KMS-11 (cell line): ENCODE data around the gene HCK.
A peak's percentile ranks its signal among the peaks of the same experiment; 100 is the strongest.

Source experiments
- H2AFZ ChIP-seq: fragments of 200-600 bp; sonication (generic); 2 replicates; pipeline ENCODE4 v1.6.1; 2016; ENCODE audit warnings: antibody characterized with exemption, mixed run types, low read depth
- H3K27ac ChIP-seq: fragments of 200-600 bp; sonication (generic); 2 replicates; pipeline ENCODE4 v1.6.1; 2016; ENCODE audit warnings: mild to moderate bottlenecking, mixed run types
- H3K27me3 ChIP-seq: fragments of 200-600 bp; sonication (generic); 2 replicates; pipeline ENCODE4 v1.6.1; 2017; ENCODE audit warnings: mild to moderate bottlenecking, low read depth, mixed run types, moderate library complexity; ENCODE audit not compliant: insufficient read depth
- H3K36me3 ChIP-seq: fragments of 200-600 bp; sonication (generic); 2 replicates; pipeline ENCODE4 v1.6.1; 2017; ENCODE audit warnings: mild to moderate bottlenecking, mixed run types; ENCODE audit not compliant: insufficient read depth
- H3K4me1 ChIP-seq: fragments of 200-600 bp; sonication (generic); 2 replicates; pipeline ENCODE4 v1.6.1; 2016; ENCODE audit warnings: mild to moderate bottlenecking, low read depth, mixed run types; ENCODE audit not compliant: poor library complexity, severe bottlenecking
- H3K4me2 ChIP-seq: fragments of 200-600 bp; sonication (generic); 2 replicates; pipeline ENCODE4 v1.7.0; 2016; ENCODE audit warnings: mild to moderate bottlenecking, mixed run types
- H3K4me3 ChIP-seq: fragments of 200-600 bp; sonication (generic); IDR thresholded peaks from 2 replicates; pipeline ENCODE4 v1.6.1; 2017; ENCODE audit warnings: low read depth, low read length, mixed read lengths; ENCODE audit not compliant: insufficient read depth
- H3K79me2 ChIP-seq: fragments of 200-600 bp; sonication (generic); 2 replicates; pipeline ENCODE4 v1.6.1; 2016; ENCODE audit warnings: low read depth, mixed run types; ENCODE audit not compliant: insufficient read depth
- H3K9ac ChIP-seq: fragments of 200-600 bp; sonication (generic); 2 replicates; pipeline ENCODE4 v1.6.1; 2016; ENCODE audit warnings: mild to moderate bottlenecking, mixed run types
- H4K20me1 ChIP-seq: fragments of 200-600 bp; sonication (generic); 2 replicates; pipeline ENCODE4 v1.6.1; 2016; ENCODE audit warnings: mild to moderate bottlenecking, mixed run types; ENCODE audit not compliant: insufficient read depth
- CTCF ChIP-seq: fragments of 200-600 bp; sonication (generic); conservative IDR thresholded peaks from 2 replicates; pipeline ENCODE4 v1.6.1; 2017; ENCODE audit warnings: low read depth, mild to moderate bottlenecking, antibody characterized with exemption, low read length, moderate library complexity, mixed read lengths

Gene HCK

GRCh38 chr20:32089637-32090362 lies 37.8 kb downstream of the HCK start:
- H3K4me2 ChIP-seq, result peak overlapping the region; percentile 34; the same call in 1 of the 2 replicates
- no peak overlapping the region for H3K4me3 ChIP-seq
- no peak overlapping the region for H3K9ac ChIP-seq
- H3K27me3 ChIP-seq, result no peaks in the 10 kb centered on the region
- peaks cover 29% of the 10 kb centered on the region for H3K4me1 ChIP-seq
- H2AFZ ChIP-seq, result peak overlapping the region; percentile 11; the same call in 1 of the 2 replicates
- H3K27ac ChIP-seq, result peak overlapping the region; percentile 24; the same call in 1 of the 2 replicates
- no peak for TF ChIP-seq CTCF
- no peaks in the 10 kb centered on the region for H3K79me2 ChIP-seq
- no peaks in the 10 kb centered on the region for H4K20me1 ChIP-seq
- H3K36me3 ChIP-seq, result no peaks in the 10 kb centered on the region

- H3K27ac ChIP-seq, result no peak overlapping the region
- H3K79me2 ChIP-seq, result no peaks in the 10 kb centered on the region
- peaks cover 29% of the 10 kb centered on the region for H3K4me1 ChIP-seq
- H3K27me3 ChIP-seq, result no peaks in the 10 kb centered on the region
- H3K9ac ChIP-seq, result no peak overlapping the region
- peak; percentile 98 for TF ChIP-seq CTCF
- no peak overlapping the region for H3K4me2 ChIP-seq
- no peaks in the 10 kb centered on the region for H4K20me1 ChIP-seq
- H2AFZ ChIP-seq, result peak overlapping the region; percentile 27; the same call in 1 of the 2 replicates
- H3K36me3 ChIP-seq, result no peaks in the 10 kb centered on the region
- no peak overlapping the region for H3K4me3 ChIP-seq
These were observed 39.9 kb downstream of the HCK start for GRCh38 chr20:32091888-32092346.

GRCh38 chr20:32098786-32099185 lies 46.7 kb downstream of the HCK start:
- no peaks in the 10 kb centered on the region for H4K20me1 ChIP-seq
- H3K4me3 ChIP-seq, result no peak overlapping the region
- H2AFZ ChIP-seq, result no peak overlapping the region
- no peak for TF ChIP-seq CTCF
- H3K27me3 ChIP-seq, result peaks cover 9% of the 10 kb centered on the region; the same call in 1 of the 2 replicates
- no peaks in the 10 kb centered on the region for H3K4me1 ChIP-seq
- H3K27ac ChIP-seq, result no peak overlapping the region
- H3K4me2 ChIP-seq, result no peak overlapping the region
- no peaks in the 10 kb centered on the region for H3K36me3 ChIP-seq
- H3K79me2 ChIP-seq, result no peaks in the 10 kb centered on the region
- no peak overlapping the region for H3K9ac ChIP-seq

GRCh38 chr20:32108814-32109391 lies 56.9 kb downstream of the HCK start:
- no peak overlapping the region for H3K4me3 ChIP-seq
- H3K27me3 ChIP-seq, result no peaks in the 10 kb centered on the region
- H3K4me1 ChIP-seq, result peaks cover 14% of the 10 kb centered on the region
- H3K27ac ChIP-seq, result peak overlapping the region; percentile 96
- H4K20me1 ChIP-seq, result no peaks in the 10 kb centered on the region
- peak overlapping the region; percentile 97 for H2AFZ ChIP-seq
- H3K4me2 ChIP-seq, result peak overlapping the region; percentile 96; the same call in 1 of the 2 replicates
- H3K79me2 ChIP-seq, result peaks cover 43% of the 10 kb centered on the region
- TF ChIP-seq CTCF, result no peak
- peak overlapping the region; percentile 99 for H3K9ac ChIP-seq
- no peaks in the 10 kb centered on the region for H3K36me3 ChIP-seq
